Dedifferentiated amniotic fluid mesenchymal stem cell (primary cell): ENCODE measurements around the gene TNNT2.
A peak's percentile ranks its signal among the peaks of the same experiment; 100 is the strongest.

Experiments used
- DNase-seq: peaks from one replicate; pipeline ENCODE4 v3.0.0-alpha.2; 2016; ENCODE audit errors: extremely low spot score

The TNNT2 gene

GRCh38 chr1:201356701-201357100 is 20.8 kb downstream of the TNNT2 start:
- no peak for DNase-seq

- no peak for DNase-seq
Observed at GRCh38 chr1:201356236-201356635, 21.2 kb downstream of the TNNT2 start.

GRCh38 chr1:201355471-201355870 is 22.0 kb downstream of the TNNT2 start:
- no peak for DNase-seq

GRCh38 chr1:201354901-201355295 is 22.6 kb downstream of the TNNT2 start:
- DNase-seq: no peak

- DNase-seq: no peak
Observed at GRCh38 chr1:201354151-201354900, 23.2 kb downstream of the TNNT2 start.

GRCh38 chr1:201353186-201353940 is 24.1 kb downstream of the TNNT2 start:
- no peak for DNase-seq

GRCh38 chr1:201351617-201352016 is 25.9 kb downstream of the TNNT2 start:
- DNase-seq: no peak

GRCh38 chr1:201350884-201351283 is 26.6 kb downstream of the TNNT2 start:
- DNase-seq: no peak

- DNase-seq: no peak
Observed at GRCh38 chr1:201350361-201350725, 27.1 kb downstream of the TNNT2 start.

- no peak for DNase-seq
Observed at GRCh38 chr1:201349092-201349491, 28.4 kb downstream of the TNNT2 start.

GRCh38 chr1:201348211-201348566 is 29.3 kb downstream of the TNNT2 start:
- DNase-seq: no peak

GRCh38 chr1:201347498-201348210 is 29.8 kb downstream of the TNNT2 start:
- DNase-seq: no peak

- DNase-seq: no peak
Observed at GRCh38 chr1:201346987-201347386, 30.5 kb downstream of the TNNT2 start.

- DNase-seq: peak; percentile 32
Observed at GRCh38 chr1:201346337-201346939, 31.0 kb downstream of the TNNT2 start.

- no peak for DNase-seq
Observed at GRCh38 chr1:201345081-201345355, 32.5 kb downstream of the TNNT2 start.

GRCh38 chr1:201344206-201345080 is 33.0 kb downstream of the TNNT2 start:
- DNase-seq: no peak

GRCh38 chr1:201341377-201341776 is 36.1 kb downstream of the TNNT2 start:
- no peak for DNase-seq

- no peak for DNase-seq
Observed at GRCh38 chr1:201336711-201337450, 40.6 kb downstream of the TNNT2 start.

- no peak for DNase-seq
Observed at GRCh38 chr1:201335901-201336300, 41.6 kb downstream of the TNNT2 start.

GRCh38 chr1:201335174-201335870 is 42.2 kb downstream of the TNNT2 start:
- no peak for DNase-seq
